NCI-H510A (cell line): ENCODE measurements around the gene NF1.
"Not testable (repeated sequence)": the region's sequence is repeated elsewhere in the genome, so short reads cannot be mapped to it uniquely, and the experiment has no call there.

ENCODE experiments used
- DNase-seq: peaks from one replicate; lab custom pipeline; 2025; lab: John Stamatoyannopoulos, UW

NF1 gene, protein sequence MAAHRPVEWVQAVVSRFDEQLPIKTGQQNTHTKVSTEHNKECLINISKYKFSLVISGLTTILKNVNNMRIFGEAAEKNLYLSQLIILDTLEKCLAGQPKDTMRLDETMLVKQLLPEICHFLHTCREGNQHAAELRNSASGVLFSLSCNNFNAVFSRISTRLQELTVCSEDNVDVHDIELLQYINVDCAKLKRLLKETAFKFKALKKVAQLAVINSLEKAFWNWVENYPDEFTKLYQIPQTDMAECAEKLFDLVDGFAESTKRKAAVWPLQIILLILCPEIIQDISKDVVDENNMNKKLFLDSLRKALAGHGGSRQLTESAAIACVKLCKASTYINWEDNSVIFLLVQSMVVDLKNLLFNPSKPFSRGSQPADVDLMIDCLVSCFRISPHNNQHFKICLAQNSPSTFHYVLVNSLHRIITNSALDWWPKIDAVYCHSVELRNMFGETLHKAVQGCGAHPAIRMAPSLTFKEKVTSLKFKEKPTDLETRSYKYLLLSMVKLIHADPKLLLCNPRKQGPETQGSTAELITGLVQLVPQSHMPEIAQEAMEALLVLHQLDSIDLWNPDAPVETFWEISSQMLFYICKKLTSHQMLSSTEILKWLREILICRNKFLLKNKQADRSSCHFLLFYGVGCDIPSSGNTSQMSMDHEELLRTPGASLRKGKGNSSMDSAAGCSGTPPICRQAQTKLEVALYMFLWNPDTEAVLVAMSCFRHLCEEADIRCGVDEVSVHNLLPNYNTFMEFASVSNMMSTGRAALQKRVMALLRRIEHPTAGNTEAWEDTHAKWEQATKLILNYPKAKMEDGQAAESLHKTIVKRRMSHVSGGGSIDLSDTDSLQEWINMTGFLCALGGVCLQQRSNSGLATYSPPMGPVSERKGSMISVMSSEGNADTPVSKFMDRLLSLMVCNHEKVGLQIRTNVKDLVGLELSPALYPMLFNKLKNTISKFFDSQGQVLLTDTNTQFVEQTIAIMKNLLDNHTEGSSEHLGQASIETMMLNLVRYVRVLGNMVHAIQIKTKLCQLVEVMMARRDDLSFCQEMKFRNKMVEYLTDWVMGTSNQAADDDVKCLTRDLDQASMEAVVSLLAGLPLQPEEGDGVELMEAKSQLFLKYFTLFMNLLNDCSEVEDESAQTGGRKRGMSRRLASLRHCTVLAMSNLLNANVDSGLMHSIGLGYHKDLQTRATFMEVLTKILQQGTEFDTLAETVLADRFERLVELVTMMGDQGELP (N-terminal part only)

DNA sequence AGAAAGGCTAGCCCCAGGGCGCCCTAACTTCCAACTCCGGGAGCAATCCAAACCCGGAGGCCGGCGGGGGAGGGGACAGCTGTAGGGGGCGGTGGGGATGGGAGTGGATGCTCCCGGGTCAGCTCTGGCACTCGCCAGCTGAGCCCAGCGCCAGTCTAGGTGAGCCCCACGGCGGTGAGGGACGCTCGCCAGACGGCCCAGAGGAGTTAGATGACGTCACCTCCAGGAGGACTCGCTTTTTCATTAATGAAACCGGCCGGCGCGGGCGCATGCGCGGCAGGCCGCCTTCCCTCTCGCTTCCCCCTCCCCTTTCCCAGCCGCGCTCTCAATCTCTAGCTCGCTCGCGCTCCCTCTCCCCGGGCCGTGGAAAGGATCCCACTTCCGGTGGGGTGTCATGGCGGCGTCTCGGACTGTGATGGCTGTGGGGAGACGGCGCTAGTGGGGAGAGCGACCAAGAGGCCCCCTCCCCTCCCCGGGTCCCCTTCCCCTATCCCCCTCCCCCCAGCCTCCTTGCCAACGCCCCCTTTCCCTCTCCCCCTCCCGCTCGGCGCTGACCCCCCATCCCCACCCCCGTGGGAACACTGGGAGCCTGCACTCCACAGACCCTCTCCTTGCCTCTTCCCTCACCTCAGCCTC lies at the start of gene NF1:
Gene NF1 (plus strand): TSS at position 378 of the 636 bp plus-strand sequence. CDS start 333 bp downstream, outside the sequence.
- peak; percentile 98 for DNase-seq

DNA sequence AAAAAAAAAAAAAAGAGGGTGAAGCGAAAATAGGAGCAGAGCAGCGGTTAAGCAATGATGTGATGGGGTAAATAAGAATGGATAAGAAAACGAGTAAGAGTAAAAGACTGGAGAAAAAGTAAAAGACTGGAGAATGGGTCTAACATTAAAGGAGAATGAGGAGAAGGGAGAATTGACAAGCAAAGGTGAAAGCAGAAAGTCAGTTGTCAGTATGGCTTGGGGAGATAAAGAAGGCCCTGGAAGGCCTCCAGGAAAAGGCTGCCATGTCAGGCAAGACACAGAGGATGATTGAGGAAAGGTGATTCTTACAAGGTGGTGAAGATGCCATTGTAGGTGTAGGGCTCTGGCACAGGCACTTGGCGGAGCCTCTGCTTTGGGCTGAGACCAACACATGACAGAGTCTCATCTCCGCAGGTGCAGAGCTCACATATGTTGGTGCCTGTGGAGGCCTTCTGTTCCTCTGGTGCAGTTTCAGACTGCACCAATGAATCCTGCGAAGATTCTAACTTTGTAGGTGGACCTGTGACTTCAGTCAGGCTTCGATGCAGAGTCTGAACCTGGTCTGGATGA lies 47.8 kb upstream of the NF1 start:
- DNase-seq, result not testable (repeated sequence)

DNA sequence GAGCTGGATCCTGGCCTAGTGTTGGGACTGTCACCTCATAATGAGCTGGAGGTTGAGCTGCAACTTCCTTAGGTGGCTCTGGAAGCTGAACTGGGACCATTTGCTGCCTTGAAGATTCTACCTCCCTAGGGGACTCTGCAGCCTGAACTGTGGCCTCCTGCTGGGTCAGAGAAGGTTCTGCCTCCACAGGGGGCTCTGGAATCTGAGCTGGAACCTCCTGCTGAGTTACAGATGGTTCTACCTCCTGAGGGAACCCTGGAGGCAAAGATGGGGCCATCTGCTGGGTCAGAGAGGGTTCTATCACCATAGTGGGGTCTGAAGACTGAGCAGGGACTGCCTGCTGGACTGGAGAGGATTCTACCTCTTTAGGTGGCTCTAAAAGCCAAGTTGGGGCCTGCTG lies 46.6 kb upstream of the NF1 start:
- no peak for DNase-seq

DNA sequence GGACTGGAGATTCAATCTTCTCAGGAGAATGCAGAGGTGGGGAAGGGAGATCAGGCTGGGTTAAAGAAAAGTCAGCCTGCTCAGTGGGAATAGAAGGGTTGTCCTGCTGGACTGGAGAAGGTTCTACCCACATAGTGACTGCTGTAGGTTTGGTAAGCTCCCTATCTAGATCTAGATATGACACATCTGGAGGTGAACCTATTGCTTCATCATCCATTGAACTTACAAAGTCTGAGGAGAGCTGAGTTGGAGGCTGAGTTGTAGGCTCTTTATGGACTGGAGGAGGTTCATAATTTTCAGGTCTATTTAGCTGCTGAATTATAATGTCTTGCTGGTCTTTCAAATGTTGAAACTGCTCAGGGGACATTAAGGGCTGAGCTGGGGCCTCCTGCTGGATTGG lies 46.0 kb upstream of the NF1 start:
- no peak for DNase-seq

DNA sequence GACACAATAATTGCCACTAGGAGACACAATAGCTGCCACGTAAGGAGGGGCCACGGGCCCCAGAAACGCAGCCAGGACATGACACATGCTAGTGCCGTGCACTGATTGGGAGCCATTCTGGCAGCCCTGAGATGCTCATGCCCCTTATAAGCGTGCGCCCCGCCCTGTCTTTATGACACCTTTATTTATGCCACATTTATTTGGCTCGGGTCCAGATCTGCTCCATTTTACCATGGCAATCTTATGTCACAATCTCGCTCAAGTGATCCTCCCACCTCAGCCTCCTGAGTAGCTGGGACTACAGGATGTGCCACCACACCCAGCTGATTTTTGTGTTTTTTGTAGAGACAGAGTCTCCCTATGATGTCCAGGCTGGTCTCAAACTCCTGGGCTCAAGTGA lies 43.8 kb upstream of the NF1 start:
- no peak for DNase-seq

DNA sequence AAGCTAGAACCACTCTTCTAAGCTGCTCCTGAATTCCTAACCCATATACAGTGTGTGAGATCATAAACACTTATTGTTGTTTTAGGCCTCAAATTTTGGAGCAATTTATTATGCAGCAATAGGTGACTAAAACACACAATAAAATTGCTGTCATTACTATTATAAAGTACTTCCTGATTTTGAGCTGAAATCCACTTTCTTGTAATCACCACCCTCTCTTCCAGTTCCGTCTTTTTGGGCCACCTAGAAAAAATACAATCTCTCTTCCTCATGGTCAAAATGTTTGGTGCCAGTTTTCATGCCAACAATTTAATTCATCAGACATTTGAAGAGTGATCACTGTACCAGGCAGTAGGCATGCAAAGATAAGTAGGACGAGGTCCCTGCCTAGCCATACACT lies 43.3 kb upstream of the NF1 start:
- no peak for DNase-seq

DNA sequence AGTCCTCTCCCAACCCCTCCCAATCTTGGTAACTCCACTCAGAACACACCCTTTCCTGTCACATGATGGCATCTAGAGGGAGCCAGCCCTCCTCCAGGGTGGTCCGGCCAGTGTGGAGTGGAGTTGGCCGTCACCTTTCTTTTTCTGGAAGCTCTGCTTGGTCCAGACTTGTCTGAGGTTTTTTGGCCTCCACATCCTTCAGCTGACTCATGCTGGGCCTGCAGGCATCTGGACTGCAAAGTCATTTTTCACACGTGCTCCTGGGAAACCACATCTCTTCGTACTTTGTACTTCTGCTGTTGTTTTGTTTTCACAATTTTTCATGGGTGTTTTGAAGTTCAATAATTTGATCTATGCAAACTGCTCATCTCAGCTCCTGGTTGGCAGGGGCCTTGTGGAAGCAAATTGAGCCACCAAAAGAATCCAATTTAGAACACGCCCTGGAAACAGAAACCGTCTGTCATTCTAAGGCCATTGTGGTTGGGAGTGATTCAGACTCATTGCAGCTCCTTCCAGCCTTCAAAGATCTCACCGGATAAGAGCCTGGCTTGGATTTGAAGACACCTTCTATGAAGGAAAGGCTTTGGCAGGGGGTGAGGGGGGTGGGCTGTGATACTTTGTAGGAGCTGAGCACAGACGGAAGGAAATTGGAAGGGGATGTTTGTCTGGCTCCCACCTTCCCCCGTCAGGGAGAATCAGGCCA lies 42.4 kb upstream of the NF1 start:
- DNase-seq, result no peak

DNA sequence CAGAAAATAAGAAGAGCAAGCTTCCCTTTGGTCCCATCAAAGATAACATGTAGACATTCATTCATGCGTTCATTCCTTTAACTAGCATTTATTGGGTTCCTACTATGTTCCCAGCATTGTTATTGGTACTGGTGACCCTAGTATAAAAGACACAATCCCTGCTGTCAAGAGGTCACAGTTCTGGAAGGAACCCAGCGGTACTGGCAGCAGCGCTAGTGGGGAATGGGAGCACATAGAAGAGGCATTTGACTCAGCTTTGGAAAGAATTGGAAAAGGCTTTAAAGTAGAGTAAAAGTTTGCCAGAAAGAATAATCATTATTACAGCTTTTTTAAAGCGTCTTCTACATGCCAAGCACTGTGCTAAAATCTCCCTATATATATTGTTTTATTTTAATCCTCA lies 41.7 kb upstream of the NF1 start:
- no peak for DNase-seq

DNA sequence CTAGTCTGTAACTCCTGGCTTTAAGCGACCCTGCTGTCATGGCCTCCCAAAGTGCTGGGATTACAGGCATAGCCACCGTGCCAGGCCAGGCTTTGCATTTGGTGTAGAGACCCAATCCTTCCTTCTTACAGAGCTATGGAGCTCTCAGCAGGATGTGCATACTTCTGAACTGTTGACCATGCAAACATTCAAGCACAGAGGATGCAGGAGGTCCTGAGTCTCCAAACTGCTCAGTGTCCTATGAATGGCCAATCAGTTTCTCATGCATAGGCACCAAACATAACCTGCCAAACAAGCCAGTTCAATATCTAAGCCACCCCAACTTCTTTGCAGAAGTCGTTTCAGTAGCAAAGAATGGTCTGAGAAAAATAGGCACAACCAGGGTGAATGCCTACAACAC lies 40.0 kb upstream of the NF1 start:
- DNase-seq, result no peak

DNA sequence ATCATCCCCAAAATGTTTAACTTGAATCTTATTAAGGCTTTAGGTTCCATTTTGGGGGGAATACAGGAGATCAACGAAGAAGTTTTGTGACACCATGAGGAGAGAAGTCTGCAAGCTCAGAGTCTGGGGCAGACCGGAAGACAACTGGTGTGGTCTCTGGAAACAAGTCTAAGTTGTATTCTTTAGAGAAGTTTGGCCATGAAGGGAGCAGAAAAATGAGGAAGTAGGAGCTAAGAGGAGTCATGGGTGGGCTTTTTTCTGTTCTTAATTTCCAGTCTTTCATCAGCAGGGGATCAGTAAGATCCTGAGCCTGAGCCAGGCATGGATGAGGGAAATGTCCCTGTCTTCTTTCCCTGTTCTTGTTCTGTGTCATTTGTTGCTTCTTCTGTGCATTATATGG lies 35.8 kb upstream of the NF1 start:
- DNase-seq, result no peak

DNA sequence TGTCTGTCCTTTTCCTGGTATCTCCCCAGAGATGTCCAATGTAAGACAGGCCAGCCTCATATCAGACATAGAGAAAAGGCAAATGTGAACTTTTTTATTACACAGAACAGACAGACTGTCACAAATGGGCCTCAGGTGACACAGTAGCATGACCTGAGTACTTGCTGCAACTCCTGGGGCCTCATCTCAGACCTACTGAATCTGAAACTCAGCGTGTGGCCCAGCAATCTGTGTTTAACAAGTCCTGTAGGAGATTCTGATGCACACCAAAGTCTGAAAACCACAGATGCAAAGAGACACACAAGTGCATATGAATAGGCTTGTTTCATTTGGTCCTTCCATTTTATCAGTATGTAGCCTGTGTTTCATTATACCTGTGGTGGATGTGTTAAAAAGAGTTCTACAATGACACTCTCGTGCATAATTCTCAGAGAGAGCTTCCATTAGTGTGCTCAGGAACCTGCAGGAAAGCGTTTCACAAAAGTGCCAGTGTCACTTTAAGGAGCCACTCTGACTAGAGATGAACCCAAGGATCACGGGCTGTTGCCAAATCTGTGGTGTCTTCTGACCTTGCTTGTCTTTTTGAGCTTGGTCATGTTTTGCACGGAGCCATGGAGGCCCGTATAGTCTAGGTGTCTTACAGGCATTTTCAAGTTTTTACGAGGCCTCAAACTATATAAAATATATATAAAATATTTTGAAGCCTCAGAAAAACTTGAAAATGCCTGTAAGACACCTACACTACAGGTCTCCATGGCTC lies 33.8 kb upstream of the NF1 start:
- DNase-seq, result no peak

DNA sequence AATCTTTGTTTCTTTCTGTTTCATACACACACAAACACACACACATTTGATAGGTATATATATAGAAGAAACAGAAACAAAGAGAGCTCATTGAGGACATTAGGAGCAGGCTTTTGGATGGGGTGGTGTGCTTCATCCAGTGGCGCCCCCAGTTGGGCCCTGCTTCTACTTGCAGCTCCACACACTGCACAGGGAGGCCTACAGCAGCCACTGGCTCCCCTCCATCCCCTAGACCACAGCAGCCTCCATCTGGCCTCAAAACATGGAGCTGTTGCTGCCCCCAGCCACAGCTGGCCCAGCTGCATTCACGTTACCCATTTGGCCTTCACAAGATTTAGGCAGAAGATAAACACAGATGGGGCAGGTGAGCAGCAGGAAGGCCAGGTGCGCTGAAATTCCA lies 33.1 kb upstream of the NF1 start:
- peak; percentile 10 for DNase-seq

DNA sequence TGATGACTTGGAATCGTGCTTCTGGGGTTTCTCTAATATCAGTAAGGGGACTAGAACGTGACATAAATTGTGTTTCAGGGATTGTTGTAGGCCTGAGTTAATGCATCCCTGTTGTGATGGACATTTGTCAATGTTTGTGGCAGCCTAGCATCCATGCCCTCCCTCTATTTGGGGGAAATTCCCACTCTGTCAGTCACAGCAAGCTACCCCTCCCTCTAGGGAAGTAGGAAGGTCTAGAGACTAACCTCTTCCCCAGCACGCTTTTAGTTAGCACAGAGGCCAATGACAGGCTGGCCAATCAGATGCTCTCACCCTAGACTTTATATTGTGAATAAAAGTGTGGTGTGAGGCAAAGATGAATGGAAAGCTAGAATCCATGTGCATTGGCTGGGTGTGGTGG lies 32.4 kb upstream of the NF1 start:
- no peak for DNase-seq

DNA sequence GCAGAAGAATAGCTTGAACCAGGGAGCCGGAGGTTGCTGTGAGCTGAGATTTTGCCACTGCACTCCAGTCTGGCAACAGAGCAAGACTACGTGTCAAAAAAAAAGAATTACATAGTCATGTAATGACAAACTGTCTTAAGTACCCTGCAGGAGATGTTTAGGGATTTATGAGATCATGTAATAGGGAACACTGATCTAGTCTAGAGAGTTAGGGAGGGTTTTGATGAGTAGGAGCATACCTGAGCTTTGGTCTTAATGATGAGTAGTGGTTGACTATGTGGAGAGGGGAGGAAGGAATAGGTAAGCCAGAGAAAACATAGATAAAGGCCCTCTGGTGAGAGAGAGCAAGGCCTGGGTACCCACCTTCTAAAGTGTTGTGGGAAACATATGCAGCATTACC lies 30.1 kb upstream of the NF1 start:
- no peak for DNase-seq

DNA sequence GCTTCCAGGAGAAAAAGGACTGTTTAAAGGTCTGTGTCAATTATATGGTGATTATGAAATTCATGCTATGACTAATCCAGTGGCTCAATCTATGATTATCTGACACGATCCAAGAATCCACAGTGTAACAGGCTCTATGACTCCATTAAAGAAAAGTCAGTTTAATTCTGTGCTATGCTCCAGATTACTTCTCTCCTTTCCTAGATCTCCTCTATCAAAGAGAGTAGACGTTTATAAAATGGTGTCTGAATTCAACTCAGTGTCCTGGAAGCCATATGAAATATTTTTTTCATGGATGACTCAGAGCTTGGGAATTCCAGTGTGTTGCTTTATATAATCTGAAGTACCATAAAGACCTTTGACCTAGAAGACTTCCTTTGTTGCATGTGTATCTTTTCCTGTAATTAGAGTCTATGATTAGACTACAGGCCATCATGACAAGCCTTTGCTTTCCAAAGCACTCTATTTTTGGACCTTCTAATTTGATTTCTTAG lies 27.0 kb upstream of the NF1 start:
- DNase-seq, result no peak

DNA sequence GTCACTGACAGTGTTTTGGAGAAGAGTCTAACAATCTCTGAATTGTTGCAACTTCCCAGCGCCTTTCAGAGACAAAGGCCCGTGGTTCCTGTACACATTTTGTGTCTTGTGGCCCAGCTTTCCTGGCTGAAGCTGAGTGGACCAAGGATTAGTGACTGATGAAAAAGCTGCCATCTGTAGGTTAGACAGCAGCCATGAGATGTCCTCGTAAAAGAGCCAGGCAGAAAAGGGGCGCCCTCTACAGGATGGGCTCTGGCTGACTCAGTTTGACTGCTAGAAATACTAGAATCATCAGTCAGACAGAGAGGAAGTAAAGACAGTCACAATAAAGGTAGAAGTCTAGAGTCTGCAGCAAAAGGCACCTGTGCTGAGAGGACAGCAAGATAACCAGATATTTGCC lies 26.5 kb upstream of the NF1 start:
- DNase-seq, result peak; percentile 12

DNA sequence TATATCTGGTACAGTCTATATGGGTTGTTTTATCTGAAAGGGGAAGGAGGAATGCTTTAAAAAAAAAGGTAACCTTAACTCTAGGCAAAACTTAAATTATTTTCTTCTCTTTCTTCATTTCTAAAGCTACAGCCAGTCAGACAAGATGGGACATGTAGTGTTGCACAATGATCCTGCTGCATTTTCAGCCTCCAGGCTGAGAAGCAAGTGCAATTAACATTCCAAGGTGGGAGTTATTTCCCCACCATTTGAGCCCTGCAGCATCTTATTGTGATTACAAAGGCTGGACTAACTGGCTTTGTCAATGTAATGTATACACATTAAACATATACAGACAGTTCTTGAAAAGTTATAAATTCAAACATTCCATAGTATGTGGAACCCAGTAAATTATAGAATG lies 22.6 kb upstream of the NF1 start:
- DNase-seq, result no peak

DNA sequence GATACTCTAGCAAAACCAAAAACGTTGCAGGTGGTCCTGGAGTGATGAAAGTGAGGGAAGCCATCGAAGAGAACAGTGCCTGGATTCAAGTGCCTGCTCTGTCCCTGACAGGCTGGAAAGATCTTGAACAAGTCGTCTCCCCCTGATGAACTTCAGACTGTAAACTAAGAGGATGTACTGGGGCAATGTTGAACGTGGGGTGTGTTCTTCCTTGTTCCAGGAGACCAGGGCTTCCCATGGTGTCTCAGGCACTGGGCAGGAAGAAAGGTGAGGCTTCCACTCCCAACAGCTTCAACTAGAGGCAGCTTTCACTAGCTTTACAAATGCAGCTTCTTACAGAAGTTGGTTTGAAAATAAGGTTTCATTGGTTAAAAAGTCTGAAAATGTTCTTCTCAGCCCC lies 21.4 kb upstream of the NF1 start:
- no peak for DNase-seq

DNA sequence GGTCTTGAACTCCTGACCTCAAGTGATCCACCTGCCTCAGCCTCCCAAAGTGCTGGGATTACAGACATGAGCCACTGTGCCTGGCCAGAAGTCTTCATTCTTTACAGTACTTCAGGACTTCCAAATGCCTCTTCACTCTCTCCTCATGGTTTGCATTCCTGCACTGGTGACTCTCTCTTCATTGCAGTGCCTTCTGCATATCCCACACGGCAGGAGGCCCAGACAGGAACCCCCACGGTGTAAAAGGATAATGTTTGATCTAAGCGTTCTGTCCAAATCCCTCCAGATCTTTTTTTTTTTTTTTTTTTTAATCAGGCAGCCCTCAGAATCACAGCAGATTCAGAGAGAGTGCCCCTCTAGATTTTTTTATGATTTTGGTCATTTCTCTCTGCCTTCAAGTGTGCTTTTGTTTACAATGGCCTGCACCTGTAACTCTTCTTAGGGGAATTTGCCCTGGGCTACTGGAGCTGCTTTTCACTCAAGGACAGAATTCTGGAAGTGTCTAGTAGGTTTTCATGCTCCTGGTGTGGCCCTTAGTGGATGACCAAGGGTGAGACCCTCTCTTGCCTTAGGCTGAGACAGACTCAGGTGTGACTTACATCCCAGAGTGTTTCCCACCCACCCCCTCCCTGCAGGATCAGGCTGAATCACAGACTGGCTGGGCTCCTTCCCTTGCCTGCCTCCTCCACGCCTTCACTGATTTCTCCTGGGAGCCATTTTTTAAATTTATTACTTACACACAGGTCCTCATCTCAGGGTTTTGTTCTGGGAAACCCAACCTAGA lies 19.8 kb upstream of the NF1 start:
- DNase-seq, result no peak
